MM.1S (cell line): ENCODE results near the gene ECE1.
A peak's percentile ranks its signal among the peaks of the same experiment; 100 is the strongest.

ENCODE experiments used
- DNase-seq: peaks from one replicate; pipeline ENCODE4 v3.0.0-alpha.2; 2015
- H2AFZ ChIP-seq: fragments of 300-600 bp; sonication (generic); 2 replicates; pipeline ENCODE4 v1.6.0; 2016; ENCODE audit warnings: antibody characterized with exemption, low read length
- H3F3A ChIP-seq: fragments of 300-600 bp; sonication (generic); 2 replicates; pipeline ENCODE4 v1.6.1; 2016; ENCODE audit warnings: mild to moderate bottlenecking, antibody characterized with exemption, low read length, moderate library complexity, mixed read lengths; ENCODE audit not compliant: insufficient read depth
- H3K27ac ChIP-seq: fragments of 300-600 bp; sonication (generic); 2 replicates; pipeline ENCODE4 v1.5.1; 2016; ENCODE audit warnings: mild to moderate bottlenecking, low read length
- H3K27me3 ChIP-seq: fragments of 300-600 bp; sonication (generic); replicated peaks from 2 replicates; pipeline ENCODE4 v1.6.0; 2016; ENCODE audit warnings: low read length; ENCODE audit not compliant: insufficient read depth
- H3K36me3 ChIP-seq: fragments of 300-600 bp; sonication (generic); replicated peaks from 2 replicates; pipeline ENCODE4 v1.6.1; 2016; ENCODE audit warnings: mild to moderate bottlenecking, low read length, mixed read lengths; ENCODE audit not compliant: insufficient read depth
- H3K4me1 ChIP-seq: fragments of 300-600 bp; sonication (generic); 2 replicates; pipeline ENCODE4 v1.6.1; 2016; ENCODE audit warnings: low read length, mixed read lengths
- H3K4me2 ChIP-seq: fragments of 300-600 bp; sonication (generic); 2 replicates; pipeline ENCODE4 v1.6.0; 2016; ENCODE audit warnings: low read depth, low read length
- H3K4me3 ChIP-seq: fragments of 300-600 bp; sonication (generic); 2 replicates; pipeline ENCODE4 v1.5.1; 2016; ENCODE audit warnings: low read length, mixed read lengths
- H3K79me2 ChIP-seq: fragments of 300-600 bp; sonication (generic); 2 replicates; pipeline ENCODE4 v1.6.1; 2016; ENCODE audit warnings: mixed run types, low read length, mixed read lengths
- H3K9ac ChIP-seq: fragments of 300-600 bp; sonication (generic); 2 replicates; pipeline ENCODE4 v1.6.1; 2016; ENCODE audit warnings: low read length, mixed read lengths
- H3K9me2 ChIP-seq: fragments of 300-600 bp; sonication (generic); replicated peaks from 2 replicates; pipeline ENCODE4 v1.6.1; 2016; ENCODE audit warnings: mild to moderate bottlenecking, low read length, mixed read lengths; ENCODE audit not compliant: insufficient read depth
- H3K9me3 ChIP-seq: fragments of 300-600 bp; sonication (generic); replicated peaks from 2 replicates; pipeline ENCODE4 v1.6.1; 2016; ENCODE audit warnings: mild to moderate bottlenecking, low read length, mixed read lengths; ENCODE audit not compliant: insufficient read depth
- H4K20me1 ChIP-seq: fragments of 300-600 bp; sonication (generic); 2 replicates; pipeline ENCODE4 v1.6.1; 2016; ENCODE audit warnings: mild to moderate bottlenecking, low read length, moderate library complexity, mixed read lengths; ENCODE audit not compliant: insufficient read depth
- EZH2 ChIP-seq: fragments of 300-600 bp; sonication (generic); optimal IDR thresholded peaks from 2 replicates; pipeline ENCODE3; 2017; ENCODE audit warnings: low read depth, mild to moderate bottlenecking, antibody characterized with exemption, low read length, mixed read lengths
- EZH2phosphoT487 ChIP-seq: fragments of 300-600 bp; sonication (generic); IDR thresholded peaks from 2 replicates; pipeline ENCODE4 v1.6.1; 2018; ENCODE audit warnings: antibody characterized with exemption, low read length
- TF ChIP-seq, protein P1 (sequence below): fragments of 300-600 bp; sonication (generic); IDR thresholded peaks from 2 replicates; pipeline ENCODE4 v1.5.1; 2016; ENCODE audit warnings: antibody characterized with exemption, low read length, mixed read lengths

The ECE1 gene

DNA sequence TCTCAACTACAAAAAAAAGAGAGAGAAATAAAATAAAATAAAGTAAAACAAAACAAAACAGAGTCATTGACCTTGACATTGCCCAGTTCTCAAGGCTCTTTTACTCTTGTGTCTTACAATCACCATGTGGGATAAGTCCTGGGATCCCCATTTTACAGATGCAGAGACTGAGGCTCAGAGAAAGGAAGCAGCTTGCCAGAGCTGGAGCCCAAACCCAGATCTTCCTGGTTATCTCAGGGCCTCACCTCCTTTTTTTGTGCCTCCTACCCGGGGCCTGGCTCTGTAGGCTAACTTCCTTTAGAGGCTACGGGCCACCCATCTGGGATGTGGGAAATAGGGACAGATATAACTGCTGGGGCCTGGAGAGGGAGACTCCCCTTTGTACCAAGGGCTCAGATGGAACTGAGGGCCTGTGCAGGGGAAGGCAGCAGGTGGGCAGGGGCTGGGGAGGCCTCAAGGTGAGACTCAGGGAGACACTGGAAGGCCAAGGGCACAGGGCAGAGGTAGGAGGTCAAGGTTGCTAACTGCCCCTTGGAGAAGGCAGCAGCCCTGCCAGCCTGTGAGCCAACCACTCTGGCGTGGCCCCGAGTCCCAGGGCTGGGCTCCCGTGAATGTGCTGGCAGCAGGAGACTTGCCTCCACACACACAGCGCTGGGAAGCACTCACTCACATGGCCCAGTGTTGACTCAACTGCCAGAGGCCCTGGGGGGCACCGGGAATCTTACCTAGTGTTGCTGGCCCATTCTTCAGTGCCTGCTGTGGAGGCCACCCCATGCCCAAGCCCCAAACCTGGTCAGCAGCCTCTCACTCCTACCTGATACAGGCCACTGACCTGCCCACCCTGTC, 6.5 kb upstream of the ECE1 start:
- Histone ChIP-seq H3K9ac (no peak overlapping the region), H3F3A (peaks cover 40% of the 10 kb centered on the region), H3K27me3 (no peaks in the 10 kb centered on the region), H3K4me3 (no peak overlapping the region), H3K79me2 (peaks cover 49% of the 10 kb centered on the region), H4K20me1 (no peaks in the 10 kb centered on the region), H3K4me1 (peaks cover 32% of the 10 kb centered on the region), H3K9me2 (no peaks in the 10 kb centered on the region), H3K9me3 (no peaks in the 10 kb centered on the region), H3K36me3 (no peaks in the 10 kb centered on the region), H3K4me2 (no peak overlapping the region), H2AFZ (no peak overlapping the region), H3K27ac (peak overlapping the region; percentile 100; the same call in 1 of the 2 replicates)
- no peak for DNase-seq
- TF ChIP-seq, protein P1, sequence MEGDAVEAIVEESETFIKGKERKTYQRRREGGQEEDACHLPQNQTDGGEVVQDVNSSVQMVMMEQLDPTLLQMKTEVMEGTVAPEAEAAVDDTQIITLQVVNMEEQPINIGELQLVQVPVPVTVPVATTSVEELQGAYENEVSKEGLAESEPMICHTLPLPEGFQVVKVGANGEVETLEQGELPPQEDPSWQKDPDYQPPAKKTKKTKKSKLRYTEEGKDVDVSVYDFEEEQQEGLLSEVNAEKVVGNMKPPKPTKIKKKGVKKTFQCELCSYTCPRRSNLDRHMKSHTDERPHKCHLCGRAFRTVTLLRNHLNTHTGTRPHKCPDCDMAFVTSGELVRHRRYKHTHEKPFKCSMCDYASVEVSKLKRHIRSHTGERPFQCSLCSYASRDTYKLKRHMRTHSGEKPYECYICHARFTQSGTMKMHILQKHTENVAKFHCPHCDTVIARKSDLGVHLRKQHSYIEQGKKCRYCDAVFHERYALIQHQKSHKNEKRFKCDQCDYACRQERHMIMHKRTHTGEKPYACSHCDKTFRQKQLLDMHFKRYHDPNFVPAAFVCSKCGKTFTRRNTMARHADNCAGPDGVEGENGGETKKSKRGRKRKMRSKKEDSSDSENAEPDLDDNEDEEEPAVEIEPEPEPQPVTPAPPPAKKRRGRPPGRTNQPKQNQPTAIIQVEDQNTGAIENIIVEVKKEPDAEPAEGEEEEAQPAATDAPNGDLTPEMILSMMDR: no peak
- TF ChIP-seq EZH2phosphoT487: no peak
- TF ChIP-seq EZH2: no peak

DNA sequence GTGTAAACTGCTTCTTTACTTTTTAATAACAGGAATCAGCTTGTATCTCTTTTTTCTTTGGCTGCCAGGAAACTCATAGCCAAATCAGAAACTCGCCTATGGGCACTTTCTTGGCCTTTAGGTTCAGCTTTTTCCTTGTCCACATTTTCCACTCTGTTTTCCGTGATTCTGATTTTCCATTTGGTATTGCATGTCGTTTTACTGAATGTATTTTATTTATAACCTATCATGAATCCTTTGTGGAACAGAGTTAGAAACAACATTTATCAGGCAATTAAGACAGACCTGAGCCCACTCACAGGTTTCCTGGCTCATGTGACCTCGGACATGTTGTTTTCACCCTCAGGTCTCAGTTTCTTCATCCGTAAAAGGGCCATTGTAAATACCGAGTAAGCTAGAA, 5.3 kb upstream of the ECE1 start:
- no peaks in the 10 kb centered on the region for H3K27me3 ChIP-seq
- H3K4me1 ChIP-seq: peaks cover 41% of the 10 kb centered on the region
- no peaks in the 10 kb centered on the region for H3K36me3 ChIP-seq
- H3K79me2 ChIP-seq: peaks cover 52% of the 10 kb centered on the region
- H3K9ac ChIP-seq: peak overlapping the region; percentile 98
- TF ChIP-seq EZH2phosphoT487: no peak
- TF ChIP-seq, protein P1: no peak
- no peak for TF ChIP-seq EZH2
- peak overlapping the region; percentile 100 for H3K27ac ChIP-seq
- no peaks in the 10 kb centered on the region for H3K9me3 ChIP-seq
- no peaks in the 10 kb centered on the region for H3K9me2 ChIP-seq
- peak overlapping the region; percentile 99 for H3K4me2 ChIP-seq
- peak; percentile 6 for DNase-seq
- H3K4me3 ChIP-seq: peak overlapping the region; percentile 46; the same call in 1 of the 2 replicates
- H4K20me1 ChIP-seq: no peaks in the 10 kb centered on the region
- no peak overlapping the region for H2AFZ ChIP-seq
- H3F3A ChIP-seq: peaks cover 47% of the 10 kb centered on the region

DNA sequence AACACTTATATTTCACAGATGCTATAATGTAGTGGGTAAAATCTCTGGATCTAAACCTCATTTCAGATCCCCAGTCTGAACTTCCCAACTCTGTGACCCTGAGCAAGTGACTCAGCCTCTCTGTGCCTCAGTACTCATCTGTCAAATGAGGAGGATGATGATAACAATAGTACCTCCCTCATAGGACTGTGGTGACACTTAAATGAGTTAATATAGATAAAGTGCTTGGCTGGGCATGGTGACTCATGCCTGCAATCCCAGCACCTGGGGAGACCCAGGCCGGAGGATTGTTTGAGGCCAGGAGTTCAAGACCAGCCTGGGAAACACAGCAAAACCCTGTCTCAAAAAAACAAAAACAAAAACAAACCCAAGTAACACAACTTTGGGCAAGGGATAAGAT, 4.7 kb upstream of the ECE1 start:
- Histone ChIP-seq H3F3A (peaks cover 50% of the 10 kb centered on the region), H3K4me2 (peak overlapping the region; percentile 99), H3K9ac (peak overlapping the region; percentile 98), H3K27ac (peak overlapping the region; percentile 100), H3K9me3 (no peaks in the 10 kb centered on the region), H3K4me3 (peak overlapping the region; percentile 46), H3K9me2 (no peaks in the 10 kb centered on the region), H3K79me2 (peaks cover 50% of the 10 kb centered on the region), H4K20me1 (no peaks in the 10 kb centered on the region), H3K4me1 (peaks cover 41% of the 10 kb centered on the region), H2AFZ (no peak overlapping the region), H3K27me3 (no peaks in the 10 kb centered on the region), H3K36me3 (no peaks in the 10 kb centered on the region)
- no peak for DNase-seq
- TF ChIP-seq, protein P1: no peak
- TF ChIP-seq EZH2phosphoT487: no peak
- no peak for TF ChIP-seq EZH2
